ENCODE results near the gene EDIL3.

GRCh38 chr5:84306601-84307000, 78.1 kb downstream of the EDIL3 start:
- TF ChIP-seq, protein P1, sequence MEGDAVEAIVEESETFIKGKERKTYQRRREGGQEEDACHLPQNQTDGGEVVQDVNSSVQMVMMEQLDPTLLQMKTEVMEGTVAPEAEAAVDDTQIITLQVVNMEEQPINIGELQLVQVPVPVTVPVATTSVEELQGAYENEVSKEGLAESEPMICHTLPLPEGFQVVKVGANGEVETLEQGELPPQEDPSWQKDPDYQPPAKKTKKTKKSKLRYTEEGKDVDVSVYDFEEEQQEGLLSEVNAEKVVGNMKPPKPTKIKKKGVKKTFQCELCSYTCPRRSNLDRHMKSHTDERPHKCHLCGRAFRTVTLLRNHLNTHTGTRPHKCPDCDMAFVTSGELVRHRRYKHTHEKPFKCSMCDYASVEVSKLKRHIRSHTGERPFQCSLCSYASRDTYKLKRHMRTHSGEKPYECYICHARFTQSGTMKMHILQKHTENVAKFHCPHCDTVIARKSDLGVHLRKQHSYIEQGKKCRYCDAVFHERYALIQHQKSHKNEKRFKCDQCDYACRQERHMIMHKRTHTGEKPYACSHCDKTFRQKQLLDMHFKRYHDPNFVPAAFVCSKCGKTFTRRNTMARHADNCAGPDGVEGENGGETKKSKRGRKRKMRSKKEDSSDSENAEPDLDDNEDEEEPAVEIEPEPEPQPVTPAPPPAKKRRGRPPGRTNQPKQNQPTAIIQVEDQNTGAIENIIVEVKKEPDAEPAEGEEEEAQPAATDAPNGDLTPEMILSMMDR (IDR thresholded peaks at IDR 0.05): no peak
- TF ChIP-seq POLR2A (IDR thresholded peaks at IDR 0.05): no peak
